Cardiac muscle cell (in vitro differentiated cells and primary cell): Measurements from ENCODE around the gene REEP1. TPM values are rescaled to one million over a fixed set of nuclear protein-coding genes. Genes with fewer than 3 reads are reported as not detected.
A peak's percentile ranks its signal among the peaks of the same experiment; 100 is the strongest.

Experiments used
- DNase-seq, 2 donors: peaks; one replicate each; pipeline versions ENCODE4 v3.0.0 to v3.0.0-alpha.2; 2010 to 2017; ENCODE audit warnings: low read depth in 1 of 2, low spot score in 1 of 2
- H3K27ac ChIP-seq: fragments of 200-600 bp; sonication (generic); 2 replicates; pipeline ENCODE4 v1.5.1; 2016
- H3K27me3 ChIP-seq: fragments of 200-600 bp; sonication (generic); 2 replicates; pipeline ENCODE4 v1.6.0; 2016; ENCODE audit warnings: control low read depth
- H3K36me3 ChIP-seq: fragments of 200-600 bp; sonication (generic); 2 replicates; pipeline ENCODE4 v1.5.1; 2016; ENCODE audit warnings: control low read depth
- H3K4me1 ChIP-seq: fragments of 200-600 bp; sonication (generic); 2 replicates; pipeline ENCODE4 v1.8.1; 2017; ENCODE audit warnings: low read depth, mild to moderate bottlenecking, mixed run types
- H3K4me3 ChIP-seq: fragments of 200-600 bp; sonication (generic); 2 replicates; pipeline ENCODE4 v1.5.1; 2016; ENCODE audit warnings: mild to moderate bottlenecking
- H3K9me3 ChIP-seq: fragments of 200-600 bp; sonication (generic); 2 replicates; pipeline ENCODE4 v1.5.1; 2017; ENCODE audit warnings: low read depth, mild to moderate bottlenecking, control low read depth
- polyA plus RNA-seq: library from polyadenylated mRNA; unstranded; fragments of >200 nt; fragmentation: Nextera tagmentation; extraction: Ambion mirVana; gene quantifications from 2 replicates; pipeline ENCODE4 v1.2.1, GENCODE V29; 2016
- total RNA-seq: library from RNA; depleted of rRNA; stranded (reverse); fragments of >200 nt; gene quantifications from 2 replicates; pipeline ENCODE4 v1.2.3, GENCODE V29; 2016
- TF ChIP-seq, protein P1 (sequence below): IDR thresholded peaks from 2 replicates; pipeline ENCODE4 v1.5.1; 2012; ENCODE audit warnings: low read depth, mild to moderate bottlenecking, low read length

REEP1 gene
- total and polyA plus RNA-seq, 2 experiments from 2014 or later = 14.6 to 19.3 TPM

DNA sequence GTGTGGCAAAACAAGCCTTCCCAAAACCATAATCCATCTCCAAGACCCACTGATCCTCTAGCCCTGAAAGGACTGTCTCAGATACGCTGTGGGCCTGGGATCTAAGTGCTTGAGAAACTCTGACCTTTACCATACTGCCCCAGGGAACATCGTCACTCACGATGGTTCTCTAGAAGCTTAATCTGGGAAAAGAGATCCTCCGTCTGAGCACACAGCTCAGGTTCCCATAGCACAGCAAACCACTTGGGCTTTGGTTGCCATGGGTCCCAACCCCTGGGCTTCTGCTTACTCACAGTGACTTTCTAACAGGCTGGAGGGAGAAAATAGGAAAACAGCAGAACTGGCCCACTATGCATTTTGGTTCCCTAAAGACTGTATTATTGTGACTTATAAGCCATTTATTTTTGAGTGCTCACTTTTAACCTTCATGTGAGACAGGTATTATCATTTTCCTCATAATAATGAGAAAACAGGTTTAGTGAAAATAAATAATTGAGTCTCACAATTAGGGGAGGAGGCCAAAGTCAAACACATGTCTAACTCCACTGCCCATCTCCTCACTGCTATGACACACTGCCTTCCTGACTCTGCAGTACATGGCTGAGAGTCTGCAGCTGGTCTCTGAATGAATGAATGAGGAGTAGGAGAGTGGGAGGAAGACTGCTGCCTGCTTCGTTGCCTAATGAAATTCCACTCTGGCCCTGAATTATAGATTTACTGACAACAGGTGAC lies 46.7 kb downstream of the REEP1 start:
- Histone ChIP-seq H3K27me3 (no peaks in the 10 kb centered on the region), H3K36me3 (no peaks in the 10 kb centered on the region), H3K4me3 (no peak overlapping the region), H3K4me1 (peaks cover 32% of the 10 kb centered on the region), H3K9me3 (no peaks in the 10 kb centered on the region), H3K27ac (peak overlapping the region; percentile 27)
- TF ChIP-seq, protein P1, sequence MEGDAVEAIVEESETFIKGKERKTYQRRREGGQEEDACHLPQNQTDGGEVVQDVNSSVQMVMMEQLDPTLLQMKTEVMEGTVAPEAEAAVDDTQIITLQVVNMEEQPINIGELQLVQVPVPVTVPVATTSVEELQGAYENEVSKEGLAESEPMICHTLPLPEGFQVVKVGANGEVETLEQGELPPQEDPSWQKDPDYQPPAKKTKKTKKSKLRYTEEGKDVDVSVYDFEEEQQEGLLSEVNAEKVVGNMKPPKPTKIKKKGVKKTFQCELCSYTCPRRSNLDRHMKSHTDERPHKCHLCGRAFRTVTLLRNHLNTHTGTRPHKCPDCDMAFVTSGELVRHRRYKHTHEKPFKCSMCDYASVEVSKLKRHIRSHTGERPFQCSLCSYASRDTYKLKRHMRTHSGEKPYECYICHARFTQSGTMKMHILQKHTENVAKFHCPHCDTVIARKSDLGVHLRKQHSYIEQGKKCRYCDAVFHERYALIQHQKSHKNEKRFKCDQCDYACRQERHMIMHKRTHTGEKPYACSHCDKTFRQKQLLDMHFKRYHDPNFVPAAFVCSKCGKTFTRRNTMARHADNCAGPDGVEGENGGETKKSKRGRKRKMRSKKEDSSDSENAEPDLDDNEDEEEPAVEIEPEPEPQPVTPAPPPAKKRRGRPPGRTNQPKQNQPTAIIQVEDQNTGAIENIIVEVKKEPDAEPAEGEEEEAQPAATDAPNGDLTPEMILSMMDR = no peak
- peak in 1 of 2 donors; percentile 50 for DNase-seq

DNA sequence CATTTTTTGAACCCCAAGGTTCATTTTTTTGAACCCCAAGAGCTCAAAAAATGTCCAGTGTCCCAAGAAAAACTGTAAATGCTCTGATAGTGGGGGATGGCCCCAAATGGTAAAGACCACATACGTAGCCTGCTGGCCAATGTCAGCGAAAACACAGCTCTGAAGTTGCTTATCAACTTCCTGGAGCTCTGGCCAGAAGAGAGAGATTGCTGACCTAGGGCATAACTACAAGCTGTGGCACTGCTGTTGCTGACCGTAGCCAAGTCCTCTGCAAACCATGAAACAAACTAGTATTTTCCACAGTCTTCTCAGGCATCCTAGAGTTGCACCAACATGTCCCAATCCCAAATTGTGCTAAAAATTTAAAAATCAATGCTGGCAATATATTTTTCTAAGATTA lies 50.9 kb downstream of the REEP1 start:
- peaks cover 27% of the 10 kb centered on the region for H3K4me1 ChIP-seq
- H3K9me3 ChIP-seq = no peaks in the 10 kb centered on the region
- DNase-seq = peak in 1 of 2 donors; percentile 55
- H3K27ac ChIP-seq = peak overlapping the region; percentile 69
- H3K27me3 ChIP-seq = no peaks in the 10 kb centered on the region
- TF ChIP-seq, protein P1 = no peak
- H3K4me3 ChIP-seq = no peak overlapping the region
- H3K36me3 ChIP-seq = no peaks in the 10 kb centered on the region

DNA sequence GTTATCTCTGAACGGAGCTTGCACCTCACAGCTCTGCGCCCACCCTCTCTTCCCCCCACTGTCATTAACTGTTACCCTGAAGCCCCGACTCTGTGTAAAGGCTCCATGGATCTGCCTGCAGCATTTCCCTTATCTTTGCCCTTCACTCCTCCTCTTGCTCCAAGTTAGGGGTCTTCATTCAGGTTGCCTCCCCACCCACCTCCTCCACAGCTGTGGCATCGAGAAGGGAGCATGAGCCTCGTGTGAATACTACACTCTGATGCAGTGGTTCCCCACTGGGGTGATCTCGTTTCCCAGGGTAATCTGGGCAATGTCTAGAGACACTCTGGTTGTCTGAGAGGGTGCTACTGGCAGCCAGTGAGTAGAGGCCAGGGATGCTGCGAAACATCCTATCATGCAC lies 51.4 kb downstream of the REEP1 start:
- Histone ChIP-seq H3K4me1 (peaks cover 27% of the 10 kb centered on the region), H3K36me3 (no peaks in the 10 kb centered on the region), H3K4me3 (no peak overlapping the region), H3K27me3 (no peaks in the 10 kb centered on the region), H3K9me3 (no peaks in the 10 kb centered on the region), H3K27ac (peak overlapping the region; percentile 69)
- TF ChIP-seq, protein P1 = no peak
- peak in 1 of 2 donors; percentile 40 for DNase-seq

DNA sequence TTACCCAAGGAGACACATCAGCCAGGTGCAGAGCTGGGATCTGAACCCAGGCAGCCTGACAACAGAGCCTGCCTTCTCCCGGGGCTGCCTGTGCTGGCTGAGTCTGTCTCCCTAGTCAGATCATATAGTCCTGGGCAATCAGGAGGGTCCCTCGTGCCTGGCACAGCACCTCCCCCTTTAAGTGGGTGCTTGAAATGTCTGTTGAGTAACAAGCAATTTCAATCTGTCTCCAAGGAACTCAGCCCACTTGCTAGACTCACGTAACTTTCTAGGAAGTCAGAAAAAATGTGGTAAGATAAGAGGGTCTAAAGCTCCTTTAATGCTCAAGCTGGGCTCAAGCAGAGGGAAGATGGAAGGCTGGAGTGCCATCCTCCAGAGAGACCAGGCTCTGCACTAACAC lies 51.9 kb downstream of the REEP1 start:
- H3K27me3 ChIP-seq = no peaks in the 10 kb centered on the region

DNA sequence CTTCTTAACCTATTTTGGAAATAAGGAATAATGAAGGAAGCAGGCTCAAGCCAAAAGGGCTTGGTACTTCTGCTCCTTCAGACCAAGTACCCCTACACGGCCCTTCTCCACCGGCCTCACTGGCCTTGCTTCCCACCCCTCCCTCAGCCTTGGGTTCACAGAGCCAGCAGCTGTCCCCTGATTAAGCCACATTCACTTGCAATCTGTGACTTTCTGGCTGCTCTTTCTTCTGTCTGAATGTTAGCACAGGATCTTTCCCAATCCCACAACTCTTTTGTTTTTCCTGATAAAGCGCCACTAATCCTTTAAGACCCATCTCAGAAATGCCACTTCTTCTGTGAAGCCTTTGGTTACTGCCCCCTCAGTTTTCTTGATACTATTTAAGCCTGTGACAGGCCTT lies 52.4 kb downstream of the REEP1 start:
- H3K27ac ChIP-seq = no peak overlapping the region
- no peak overlapping the region for H3K4me3 ChIP-seq
- TF ChIP-seq, protein P1 = no peak
- no peak for DNase-seq
- no peaks in the 10 kb centered on the region for H3K9me3 ChIP-seq
- H3K27me3 ChIP-seq = no peaks in the 10 kb centered on the region
- peaks cover 26% of the 10 kb centered on the region for H3K4me1 ChIP-seq
- no peaks in the 10 kb centered on the region for H3K36me3 ChIP-seq

More for the DNA sequence above, 51.9 kb downstream of the REEP1 start:
- no peak for DNase-seq
- H3K4me1 ChIP-seq = peaks cover 24% of the 10 kb centered on the region
- no peaks in the 10 kb centered on the region for H3K36me3 ChIP-seq
- H3K27ac ChIP-seq = peak overlapping the region; percentile 69
- H3K4me3 ChIP-seq = no peak overlapping the region
- TF ChIP-seq, protein P1 = no peak
- no peaks in the 10 kb centered on the region for H3K9me3 ChIP-seq
